Small intestine (tissue), 7 donors: ENCODE results near the gene MKS1. TPM values are rescaled to one million over a fixed set of nuclear protein-coding genes. Genes with fewer than 3 reads are reported as not detected.

Experiments
- DNase-seq, 2 donors: peaks; one replicate each; pipeline versions ENCODE4 v3.0.0 to v3.0.0-alpha.2; 2013
- FAIRE-seq: peaks from 2 replicates; lab custom pipeline; 2012; peaks lifted over from hg19 to GRCh38; lab: Jason Lieb, UNC
- H3K27ac ChIP-seq, 3 donors: one replicate each; pipeline ENCODE4 v1.5.1; 2013; ENCODE audit warnings: low read length in 2 of 3, mild to moderate bottlenecking in 2 of 3, control low read depth in 1 of 3, inconsistent platforms in 1 of 3, low read depth in 1 of 3, moderate library complexity in 1 of 3
- H3K27me3 ChIP-seq, 3 donors: one replicate each; pipeline ENCODE4 v1.6.1; 2013; ENCODE audit warnings: low read length in 3 of 3, inconsistent platforms in 1 of 3; ENCODE audit not compliant: control insufficient read depth in 3 of 3, insufficient read depth in 3 of 3
- H3K36me3 ChIP-seq, 3 donors: one replicate each; pipeline ENCODE4 v1.6.1; 2013; ENCODE audit warnings: low read length in 3 of 3, inconsistent platforms in 1 of 3, low read depth in 1 of 3, mild to moderate bottlenecking in 1 of 3, moderate library complexity in 1 of 3; ENCODE audit not compliant: control insufficient read depth in 3 of 3, insufficient read depth in 2 of 3
- H3K4me1 ChIP-seq, 3 donors: one replicate each; pipeline ENCODE4 v1.6.1; 2013; ENCODE audit warnings: low read length in 2 of 3, inconsistent platforms in 1 of 3, low read depth in 1 of 3, mild to moderate bottlenecking in 1 of 3, moderate library complexity in 1 of 3; ENCODE audit not compliant: control insufficient read depth in 3 of 3, insufficient read depth in 2 of 3
- H3K4me3 ChIP-seq, 3 donors: one replicate each; pipeline ENCODE4 v1.5.1; 2013; ENCODE audit warnings: low read length in 3 of 3, control low read depth in 1 of 3, inconsistent platforms in 1 of 3, low read depth in 1 of 3, mild to moderate bottlenecking in 1 of 3, moderate library complexity in 1 of 3
- H3K9me3 ChIP-seq, 2 donors: one replicate each; pipeline ENCODE4 v1.6.1; 2013; ENCODE audit warnings: low read depth in 1 of 2, low read length in 1 of 2; ENCODE audit not compliant: control insufficient read depth in 2 of 2, insufficient read depth in 1 of 2
- WGBS, 3 donors: extraction: QIAGEN DNeasy Blood & Tissue Kit; methylation state at CpG; one replicate each; pipeline ENCODE4 v1.1.7; 2013; 5-methylcytosine and 5-hydroxymethylcytosine counted together
- polyA plus RNA-seq, 4 donors: library from polyadenylated mRNA; stranded (reverse) in 3 of 4; unstranded in 1 of 4; fragments of 200-250 nt in 3 of 4; fragments of 120-200 nt in 1 of 4; gene quantifications; one replicate each; pipeline versions ENCODE4 v1.2.1 to v1.2.3, GENCODE V29; 2013
- donor health status: healthy with polysubstance abuse.
- donor health status: control.
- donor health status: control.
- donor health status: Bipolar disorder and iron deficiency.
- donor health status: healthy.

MKS1 gene
- polyA plus RNA-seq, 4 donors = 2.7 to 26.6 (median 9.2) TPM

DNA sequence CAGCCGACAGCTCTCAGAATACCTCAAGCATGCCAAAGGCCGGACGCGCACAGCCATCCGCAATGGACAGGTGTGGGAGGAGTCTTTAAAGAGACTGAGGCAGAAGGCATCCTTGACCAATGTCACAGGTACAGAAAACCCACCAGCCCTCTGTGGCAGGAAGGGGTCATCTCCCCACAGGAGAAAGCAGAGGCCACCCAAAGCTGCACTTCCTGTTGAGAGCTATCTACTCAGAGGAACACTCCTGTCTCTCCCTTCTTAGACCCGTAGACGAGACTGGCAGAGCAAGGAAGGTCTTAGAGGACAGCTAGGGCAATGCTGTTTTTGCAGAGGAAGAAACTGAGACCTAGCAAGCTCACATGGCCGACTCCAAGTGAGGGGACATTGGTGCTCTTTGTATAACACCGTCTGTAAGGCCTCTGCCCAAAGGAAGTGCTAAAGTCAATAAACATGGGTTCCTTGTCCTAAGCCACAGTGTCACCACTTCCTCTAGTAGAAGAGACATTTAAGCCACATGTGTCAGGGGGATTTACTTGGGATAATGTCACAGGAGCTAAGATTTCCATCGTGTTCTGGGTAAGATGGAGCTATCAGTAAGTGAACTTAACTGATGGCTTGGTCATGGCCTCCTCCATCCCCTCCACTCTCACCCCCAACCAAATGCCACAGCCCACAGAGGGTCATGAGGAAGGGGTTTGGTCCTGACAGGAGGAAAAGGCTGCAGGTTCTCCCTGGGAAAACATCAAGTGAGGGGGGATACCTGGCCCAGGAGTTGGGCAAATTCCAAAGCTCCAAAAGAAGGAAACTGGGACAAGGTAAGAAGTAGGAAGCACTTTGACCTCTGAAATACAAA is 28.7 kb upstream of the MKS1 start:
- FAIRE-seq = no peak
- no peaks in the 10 kb centered on the region for H3K9me3 ChIP-seq
- peaks cover 2 to 40% (median 4%) of the 10 kb centered on the region in 3 donors for H3K4me1 ChIP-seq
- no peak overlapping the region for H3K4me3 ChIP-seq
- H3K36me3 ChIP-seq = no peaks in the 10 kb centered on the region
- no peak overlapping the region for H3K27ac ChIP-seq
- H3K27me3 ChIP-seq = peaks cover 0 to 30% (median 8%) of the 10 kb centered on the region in 3 donors
- 75 to 86% (median 77%) methylated on average over 10 of the region's 10 CpGs for WGBS, 3 donors
- no peak for DNase-seq

DNA sequence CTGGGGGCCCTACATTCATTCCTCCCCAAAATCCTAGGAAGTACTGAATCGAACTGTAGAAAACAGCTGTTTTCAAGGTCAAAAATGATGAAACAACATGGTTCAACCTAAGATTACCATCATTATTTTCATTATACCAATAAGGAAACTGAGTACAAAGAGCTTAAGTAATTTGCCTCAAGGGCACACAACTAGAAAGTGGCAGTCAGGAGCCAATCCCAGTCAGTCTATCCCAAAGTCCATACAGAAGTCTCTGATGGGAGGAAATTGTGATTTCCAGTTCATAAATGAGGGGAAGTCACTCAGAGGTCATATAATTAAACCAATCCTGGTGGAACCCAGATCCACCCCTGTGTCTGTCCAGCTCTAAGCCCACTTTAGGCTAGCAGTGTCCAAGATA is 27.7 kb upstream of the MKS1 start:
- peaks cover 0 to 26% (median 0%) of the 10 kb centered on the region in 3 donors for H3K27me3 ChIP-seq
- peak; percentile 35 to 69 for DNase-seq
- no peaks in the 10 kb centered on the region for H3K36me3 ChIP-seq
- no peak overlapping the region for H3K4me3 ChIP-seq
- peaks cover 2 to 40% (median 4%) of the 10 kb centered on the region in 3 donors for H3K4me1 ChIP-seq
- 11 to 74% (median 53%) methylated on average over 1 of the region's 1 CpG for WGBS, 3 donors
- no peak for FAIRE-seq
- no peaks in the 10 kb centered on the region for H3K9me3 ChIP-seq
- H3K27ac ChIP-seq = peak overlapping the region in 2 of 3 donors; percentile 45 to 57

DNA sequence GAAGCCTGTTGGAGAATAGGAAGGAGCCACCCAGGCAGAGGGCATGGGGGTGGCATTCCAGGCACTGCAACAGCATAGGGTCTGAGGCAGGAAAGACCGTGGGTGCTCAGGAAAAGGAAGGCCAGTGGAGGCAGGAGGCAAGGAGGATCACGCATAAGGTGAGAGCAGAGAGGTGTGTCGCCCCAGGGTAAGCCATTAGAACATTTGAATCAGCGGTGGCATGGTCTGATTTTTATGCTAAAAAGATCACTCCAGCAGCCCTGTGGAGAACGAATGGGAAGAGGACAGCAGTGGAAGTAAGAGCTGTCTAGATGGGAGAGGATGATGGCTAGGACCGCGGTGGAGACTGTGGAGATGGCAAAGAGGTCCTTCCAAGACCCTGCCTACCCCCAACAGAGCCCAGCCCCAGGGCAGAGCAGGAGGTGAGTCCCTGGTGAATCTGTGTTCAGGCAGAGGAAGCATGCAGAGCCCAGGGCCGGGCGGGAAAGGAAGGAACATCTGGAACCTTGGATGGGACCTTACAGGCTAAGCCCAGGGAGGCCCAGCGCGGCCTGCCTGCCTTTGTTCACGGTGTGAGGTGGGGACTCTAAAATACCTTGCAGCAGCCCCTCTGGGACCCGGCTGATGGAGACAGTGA is 27.2 kb upstream of the MKS1 start:
- H3K4me3 ChIP-seq = no peak overlapping the region
- H3K27me3 ChIP-seq = peaks cover 0 to 26% (median 0%) of the 10 kb centered on the region in 3 donors
- peak overlapping the region in 2 of 3 donors; percentile 45 to 57 for H3K27ac ChIP-seq
- H3K4me1 ChIP-seq = peaks cover 2 to 40% (median 4%) of the 10 kb centered on the region in 3 donors
- DNase-seq = no peak
- 68 to 79% (median 79%) methylated on average over 13 of the region's 13 CpGs for WGBS, 3 donors
- H3K36me3 ChIP-seq = no peaks in the 10 kb centered on the region
- H3K9me3 ChIP-seq = no peaks in the 10 kb centered on the region
- no peak for FAIRE-seq

DNA sequence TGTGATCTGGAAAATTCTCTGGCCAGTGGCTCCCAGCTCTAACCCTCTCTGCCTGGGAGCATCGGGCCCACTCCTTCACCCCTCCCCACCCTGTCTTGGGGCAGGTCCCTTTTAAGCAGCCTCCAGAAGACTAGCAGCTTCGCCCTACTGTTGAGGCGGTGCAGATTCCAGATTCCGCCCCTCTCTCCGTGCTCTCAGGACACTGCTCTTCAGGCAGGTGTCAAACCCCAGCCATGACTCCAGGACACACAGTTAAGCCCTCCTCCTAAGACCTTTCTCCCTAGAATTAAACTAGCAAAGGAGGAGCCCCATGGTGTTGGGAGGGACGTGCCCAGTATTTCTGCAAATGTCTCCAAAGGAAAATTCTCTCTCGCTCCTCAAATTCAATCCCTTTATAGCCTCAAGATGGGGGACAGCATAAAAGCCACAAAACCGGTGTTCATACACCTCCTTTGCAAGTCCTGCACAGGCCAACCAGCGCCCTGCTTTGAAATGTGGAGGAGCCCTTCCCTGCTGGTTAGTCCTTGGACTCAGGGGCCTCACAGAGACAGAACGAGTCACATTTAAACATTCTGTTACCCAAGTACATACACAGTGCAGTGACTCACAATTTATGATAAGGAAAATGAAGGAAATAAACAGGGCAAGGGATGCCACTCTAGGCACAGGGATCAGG is 26.5 kb upstream of the MKS1 start:
- Histone ChIP-seq H3K27ac (peak overlapping the region in 2 of 3 donors; percentile 67 to 68), H3K4me3 (no peak overlapping the region), H3K27me3 (peaks cover 0 to 21% (median 0%) of the 10 kb centered on the region in 3 donors), H3K9me3 (no peaks in the 10 kb centered on the region), H3K36me3 (no peaks in the 10 kb centered on the region), H3K4me1 (peaks cover 2 to 40% (median 4%) of the 10 kb centered on the region in 3 donors)
- 32 to 54% (median 46%) methylated on average over 10 of the region's 10 CpGs for WGBS, 3 donors
- peak; percentile 84 to 88 for DNase-seq
- FAIRE-seq = no peak

DNA sequence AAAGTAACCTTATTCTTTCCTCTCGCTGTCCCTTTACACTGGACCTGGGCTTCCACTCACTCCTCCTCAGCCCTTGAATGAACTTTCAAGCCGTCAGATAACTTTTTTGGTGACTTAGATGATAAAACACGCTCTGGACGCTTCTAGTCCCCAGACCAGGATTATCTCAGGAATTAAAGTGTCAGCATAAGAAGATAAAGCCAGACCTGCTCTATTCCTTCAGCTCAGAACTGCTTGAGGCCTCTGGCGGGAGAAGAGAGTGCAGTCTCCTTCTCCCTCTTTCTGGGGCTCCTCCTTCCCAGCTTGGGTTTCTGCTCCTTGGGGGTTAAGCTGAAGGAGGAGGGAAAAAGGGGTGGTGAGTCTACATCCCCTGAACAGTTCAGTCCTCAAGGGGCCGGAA is 25.9 kb upstream of the MKS1 start:
- Histone ChIP-seq H3K4me1 (peaks cover 2 to 40% (median 4%) of the 10 kb centered on the region in 3 donors), H3K27ac (peak overlapping the region in 1 of 3 donors; percentile 67), H3K4me3 (no peak overlapping the region), H3K36me3 (no peaks in the 10 kb centered on the region), H3K9me3 (no peaks in the 10 kb centered on the region), H3K27me3 (peaks cover 0 to 21% (median 0%) of the 10 kb centered on the region in 3 donors)
- 75 to 86% (median 85%) methylated on average over 6 of the region's 6 CpGs for WGBS, 3 donors
- DNase-seq (no peak), FAIRE-seq (no peak)

DNA sequence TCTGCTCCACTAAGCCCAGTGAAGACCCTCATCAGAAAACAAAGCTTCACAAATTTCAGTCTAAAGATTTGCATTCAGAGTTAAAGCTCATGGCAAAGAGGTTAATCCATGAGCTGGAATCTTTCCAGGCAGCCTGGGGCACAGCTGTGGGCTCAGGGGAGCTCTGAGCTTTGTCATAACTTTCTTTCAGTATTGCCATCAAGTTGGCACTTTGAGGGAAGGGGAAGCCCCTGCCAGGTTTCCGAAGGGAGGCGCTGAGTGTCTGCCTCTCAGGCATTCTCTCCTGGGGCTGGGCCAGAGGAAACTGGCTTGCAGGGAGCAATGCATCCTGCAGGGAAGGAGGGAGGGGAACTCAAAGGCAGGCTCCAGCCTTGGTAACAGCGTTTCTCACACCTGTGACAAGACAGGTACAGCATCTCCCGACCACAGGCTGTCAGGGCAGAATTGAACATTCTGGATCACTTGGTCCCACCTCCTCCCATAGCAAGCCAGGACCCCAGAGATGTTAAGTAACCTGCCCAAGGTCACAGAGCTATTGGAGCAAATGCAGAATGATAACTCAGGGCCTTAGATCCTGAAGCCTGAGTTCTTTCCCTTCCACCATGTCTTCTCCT is 23.2 kb upstream of the MKS1 start:
- no peak for FAIRE-seq
- H3K27ac ChIP-seq = no peak overlapping the region
- 7 to 14% (median 12%) methylated on average over 3 to 4 of the region's 4 CpGs for WGBS, 3 donors
- H3K4me1 ChIP-seq = peaks cover 0 to 27% (median 2%) of the 10 kb centered on the region in 3 donors
- no peaks in the 10 kb centered on the region for H3K36me3 ChIP-seq
- H3K4me3 ChIP-seq = no peak overlapping the region
- no peak for DNase-seq
- no peaks in the 10 kb centered on the region for H3K9me3 ChIP-seq
- H3K27me3 ChIP-seq = peaks cover 0 to 12% (median 0%) of the 10 kb centered on the region in 3 donors

DNA sequence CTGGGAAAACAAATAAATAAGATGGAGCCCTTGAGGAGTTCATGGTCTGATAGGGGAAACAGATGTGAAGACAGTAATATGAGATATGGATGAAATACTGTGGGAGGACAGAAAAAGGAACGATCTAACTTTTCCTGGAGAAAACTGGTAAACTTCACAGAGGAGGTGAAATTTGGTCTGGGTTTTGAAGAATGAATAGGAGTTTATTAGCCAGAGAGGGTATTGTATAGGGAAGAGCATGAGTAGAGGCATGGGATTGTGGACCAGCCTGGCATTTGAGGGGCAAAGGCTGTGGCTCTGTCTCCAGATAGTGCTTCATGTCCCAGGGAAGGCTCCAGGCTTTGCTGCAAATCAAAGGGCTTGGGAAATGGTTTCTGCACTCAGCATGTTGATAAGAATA is 20.9 kb upstream of the MKS1 start:
- Histone ChIP-seq H3K4me1 (peaks cover 0 to 10% (median 0%) of the 10 kb centered on the region in 3 donors), H3K9me3 (no peaks in the 10 kb centered on the region), H3K4me3 (no peak overlapping the region), H3K27ac (no peak overlapping the region), H3K27me3 (peaks cover 0 to 16% (median 4%) of the 10 kb centered on the region in 3 donors), H3K36me3 (no peaks in the 10 kb centered on the region)
- 77 to 81% (median 78%) methylated on average over 1 of the region's 1 CpG for WGBS, 3 donors
- DNase-seq = no peak
- no peak for FAIRE-seq
